Measurements from ENCODE around the gene ACSL6.

The ACSL6 gene

DNA sequence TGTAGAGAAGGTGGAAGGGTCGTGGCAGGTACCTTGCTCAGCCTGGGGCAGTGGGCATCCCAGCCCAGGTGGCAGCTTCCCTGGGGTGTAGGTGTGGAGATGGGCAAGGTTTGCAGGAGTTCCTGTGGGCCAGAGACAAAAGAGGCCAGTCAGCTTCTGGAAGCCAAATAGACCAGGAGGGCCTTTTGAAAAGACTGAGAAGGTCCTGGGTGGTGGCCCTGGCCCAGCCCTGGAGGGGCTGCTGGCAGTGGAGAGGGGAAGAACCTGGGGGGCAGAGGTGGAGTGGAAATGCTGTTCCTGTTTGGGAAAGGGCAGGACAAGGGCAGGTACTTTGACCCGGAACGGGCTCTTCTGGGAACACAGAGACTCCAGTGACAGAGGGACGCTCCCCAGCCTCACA lies 42.0 kb upstream of the ACSL6 start:
- Histone ChIP-seq H3K4me2 (ENCODE audit: low read depth, low read length, poor library complexity, severe bottlenecking) (no peak overlapping the region), H3K4me1 (ENCODE audit: insufficient read depth, low read length, poor library complexity, severe bottlenecking) (peaks cover 29% of the 10 kb centered on the region), H3K27me3 (ENCODE audit: insufficient read depth, low read length, poor library complexity, severe bottlenecking) (no peaks in the 10 kb centered on the region), H3K4me3 (ENCODE audit: low read length, poor library complexity, severe bottlenecking) (no peak overlapping the region), H3K79me2 (ENCODE audit: insufficient read depth, low read length) (no peaks in the 10 kb centered on the region), H2AFZ (ENCODE audit: low read length) (no peak overlapping the region), H3K9me3 (ENCODE audit: insufficient read depth, low read depth, low read length) (no peaks in the 10 kb centered on the region), H3K36me3 (ENCODE audit: insufficient read depth, low read length) (no peaks in the 10 kb centered on the region), H3K9me2 (replicated peaks; ENCODE audit: low read depth, low read length) (no peaks in the 10 kb centered on the region), H3K9ac (ENCODE audit: low read depth, low read length, poor library complexity, severe bottlenecking) (no peak overlapping the region), H4K20me1 (ENCODE audit: insufficient read depth, low read length, poor library complexity, severe bottlenecking) (no peaks in the 10 kb centered on the region), H3F3A (ENCODE audit: low read depth) (no peaks in the 10 kb centered on the region)
- TF ChIP-seq CTCF (conservative IDR thresholded peaks at IDR 0.05; ENCODE audit: low read length): no peak
- no peak for TF ChIP-seq EZH2phosphoT487 (IDR thresholded peaks at IDR 0.05; ENCODE audit: borderline replicate concordance)

DNA sequence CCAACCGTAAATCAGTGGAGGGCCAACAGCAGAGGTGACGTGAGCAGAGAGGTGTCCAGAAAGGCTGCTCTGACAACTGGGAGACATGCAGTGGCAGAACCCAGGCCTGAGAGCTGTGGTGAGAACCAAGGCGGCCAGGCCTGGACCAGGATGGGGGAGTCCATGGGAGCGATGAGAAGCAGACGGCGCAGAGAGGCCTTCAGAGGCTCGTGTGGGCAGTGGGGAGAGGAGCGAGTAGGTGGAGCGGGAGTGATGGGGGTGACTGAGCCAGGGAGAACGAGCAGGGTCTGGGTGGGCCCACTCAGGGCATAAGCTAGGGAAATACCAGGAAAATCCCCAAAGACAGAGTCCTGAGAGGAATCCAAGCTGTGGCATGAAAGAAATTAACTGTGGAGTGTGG lies 41.1 kb upstream of the ACSL6 start:
- H3K79me2 ChIP-seq (ENCODE audit: insufficient read depth, low read length): no peaks in the 10 kb centered on the region
- H2AFZ ChIP-seq (ENCODE audit: low read length): no peak overlapping the region
- H3F3A ChIP-seq (ENCODE audit: low read depth): no peaks in the 10 kb centered on the region
- no peaks in the 10 kb centered on the region for H4K20me1 ChIP-seq (ENCODE audit: insufficient read depth, low read length, poor library complexity, severe bottlenecking)
- no peak for TF ChIP-seq CTCF (conservative IDR thresholded peaks at IDR 0.05; ENCODE audit: low read length)
- no peak for TF ChIP-seq EZH2phosphoT487 (IDR thresholded peaks at IDR 0.05; ENCODE audit: borderline replicate concordance)
- no peaks in the 10 kb centered on the region for H3K9me2 ChIP-seq (replicated peaks; ENCODE audit: low read depth, low read length)
- H3K9ac ChIP-seq (ENCODE audit: low read depth, low read length, poor library complexity, severe bottlenecking): no peak overlapping the region
- H3K9me3 ChIP-seq (ENCODE audit: insufficient read depth, low read depth, low read length): no peaks in the 10 kb centered on the region
- H3K4me1 ChIP-seq (ENCODE audit: insufficient read depth, low read length, poor library complexity, severe bottlenecking): peaks cover 29% of the 10 kb centered on the region
- H3K36me3 ChIP-seq (ENCODE audit: insufficient read depth, low read length): no peaks in the 10 kb centered on the region
- H3K4me2 ChIP-seq (ENCODE audit: low read depth, low read length, poor library complexity, severe bottlenecking): no peak overlapping the region
- H3K27me3 ChIP-seq (ENCODE audit: insufficient read depth, low read length, poor library complexity, severe bottlenecking): no peaks in the 10 kb centered on the region
- no peak overlapping the region for H3K4me3 ChIP-seq (ENCODE audit: low read length, poor library complexity, severe bottlenecking)

GRCh38 chr5:132050661-132051552 lies 39.4 kb upstream of the ACSL6 start:
- TF ChIP-seq EZH2phosphoT487 (IDR thresholded peaks at IDR 0.05; ENCODE audit: borderline replicate concordance) (no peak), CTCF (conservative IDR thresholded peaks at IDR 0.05; ENCODE audit: low read length) (no peak)
- Histone ChIP-seq H3K27me3 (ENCODE audit: insufficient read depth, low read length, poor library complexity, severe bottlenecking) (no peaks in the 10 kb centered on the region), H3K4me3 (ENCODE audit: low read length, poor library complexity, severe bottlenecking) (no peak overlapping the region), H3K4me1 (ENCODE audit: insufficient read depth, low read length, poor library complexity, severe bottlenecking) (peaks cover 16% of the 10 kb centered on the region), H3K9ac (ENCODE audit: low read depth, low read length, poor library complexity, severe bottlenecking) (no peak overlapping the region), H3K4me2 (ENCODE audit: low read depth, low read length, poor library complexity, severe bottlenecking) (no peak overlapping the region), H3F3A (ENCODE audit: low read depth) (no peaks in the 10 kb centered on the region), H3K36me3 (ENCODE audit: insufficient read depth, low read length) (no peaks in the 10 kb centered on the region), H2AFZ (ENCODE audit: low read length) (no peak overlapping the region), H4K20me1 (ENCODE audit: insufficient read depth, low read length, poor library complexity, severe bottlenecking) (no peaks in the 10 kb centered on the region), H3K79me2 (ENCODE audit: insufficient read depth, low read length) (no peaks in the 10 kb centered on the region), H3K9me2 (replicated peaks; ENCODE audit: low read depth, low read length) (no peaks in the 10 kb centered on the region), H3K9me3 (ENCODE audit: insufficient read depth, low read depth, low read length) (no peaks in the 10 kb centered on the region)

Data from Loucy (cell line).